Endothelial cell (in vitro differentiated cells): ENCODE measurements around the gene ZMIZ1. TPM values are rescaled to one million over a fixed set of nuclear protein-coding genes. Genes with fewer than 3 reads are reported as not detected.

Experiments
- DNase-seq: peaks from one replicate; pipeline ENCODE4 v3.0.0; 2021; ENCODE audit warnings: low spot score
- H3K27ac Mint-ChIP-seq: one replicate; pipeline ENCODE4 v1.8.0; 2021; ENCODE audit warnings: mixed read lengths, inconsistent platforms; ENCODE audit not compliant: unreplicated experiment
- H3K27me3 Mint-ChIP-seq: one replicate; pipeline ENCODE4 v1.8.0; 2021; ENCODE audit warnings: mild to moderate bottlenecking, moderate library complexity, mixed read lengths, inconsistent platforms; ENCODE audit not compliant: unreplicated experiment
- H3K36me3 Mint-ChIP-seq: one replicate; pipeline ENCODE4 v1.8.0; 2021; ENCODE audit warnings: mild to moderate bottlenecking, low read depth, mixed read lengths, inconsistent platforms; ENCODE audit not compliant: unreplicated experiment
- H3K4me1 Mint-ChIP-seq: one replicate; pipeline ENCODE4 v1.8.0; 2021; ENCODE audit warnings: mild to moderate bottlenecking, mixed read lengths, inconsistent platforms; ENCODE audit not compliant: unreplicated experiment
- H3K4me3 Mint-ChIP-seq: one replicate; pipeline ENCODE4 v1.8.0; 2021; ENCODE audit warnings: mild to moderate bottlenecking, mixed read lengths, inconsistent platforms; ENCODE audit not compliant: unreplicated experiment
- H3K9me3 Mint-ChIP-seq: one replicate; pipeline ENCODE4 v1.8.0; 2021; ENCODE audit warnings: mixed read lengths, inconsistent platforms; ENCODE audit not compliant: unreplicated experiment
- total RNA-seq: library from RNA; stranded (reverse); fragmentation: NEBNext Ultra II Directional; extraction: Animal tissue kit (Norgen Biotek cat#: 25700); gene quantifications from one replicate; pipeline ENCODE4 v1.2.1, GENCODE V29; 2021; ENCODE audit not compliant: unreplicated experiment
- TF ChIP-seq, protein P1 (sequence below): fragments of 200-600 bp; sonication (generic); IDR thresholded peaks from one replicate; pipeline ENCODE4 v1.5.0; 2021; ENCODE audit warnings: antibody characterized with exemption; ENCODE audit not compliant: unreplicated experiment

The ZMIZ1 gene
- total RNA-seq, 1 donor from 2014 or later, result 102 TPM

DNA sequence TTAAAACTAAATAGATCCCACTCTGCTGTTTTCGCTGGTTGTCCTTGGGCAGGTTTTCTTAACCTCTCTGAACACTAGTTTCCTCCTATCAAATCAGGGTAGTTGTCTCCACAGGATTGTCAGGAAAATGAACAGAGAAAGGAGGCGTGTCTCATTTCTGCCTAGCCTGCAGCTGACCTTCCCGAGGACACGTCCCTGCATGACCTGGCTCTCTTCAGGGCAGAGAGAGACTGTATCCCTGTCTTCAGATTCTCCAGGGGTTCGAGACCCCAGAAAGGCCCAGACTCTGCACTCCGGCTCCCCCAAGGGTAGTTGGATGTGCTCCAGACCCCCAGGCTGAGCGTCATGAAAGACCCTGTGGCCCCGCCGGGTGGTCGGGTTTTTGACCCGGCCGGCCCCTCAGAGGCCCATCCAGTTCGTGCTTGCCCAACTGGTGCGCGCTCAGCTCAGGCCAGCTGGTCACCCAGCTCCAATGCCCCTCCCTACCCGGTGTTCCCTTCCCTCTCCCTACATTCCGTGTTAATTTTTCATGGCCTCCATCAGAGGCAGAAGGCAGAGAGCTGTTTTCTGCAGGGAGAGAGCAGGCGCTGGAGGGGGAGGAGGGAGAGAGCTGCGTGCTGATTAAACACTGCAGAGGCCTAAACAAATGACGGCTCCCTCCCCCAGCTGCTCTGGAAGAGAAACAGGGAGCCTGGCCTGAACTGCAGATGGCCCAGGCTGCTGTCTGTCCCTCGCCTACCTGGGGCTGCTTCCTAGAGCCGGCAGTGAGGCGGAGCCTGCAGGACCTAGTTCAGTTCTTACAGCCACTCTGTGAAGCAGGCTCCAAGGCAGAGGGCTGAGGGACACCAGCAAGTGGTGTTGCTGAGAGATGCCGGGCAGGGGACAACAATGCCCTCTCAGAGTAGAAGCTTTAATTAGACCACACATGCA lies 192.3 kb downstream of the ZMIZ1 start:
- Mint-ChIP-seq H3K4me1 (peaks cover 38% of the 10 kb centered on the region), H3K4me3 (no peak overlapping the region), H3K27me3 (peaks cover 32% of the 10 kb centered on the region), H3K9me3 (no peaks in the 10 kb centered on the region), H3K36me3 (peaks cover 13% of the 10 kb centered on the region), H3K27ac (peak overlapping the region; percentile 72)
- DNase-seq, result no peak
- TF ChIP-seq, protein P1, sequence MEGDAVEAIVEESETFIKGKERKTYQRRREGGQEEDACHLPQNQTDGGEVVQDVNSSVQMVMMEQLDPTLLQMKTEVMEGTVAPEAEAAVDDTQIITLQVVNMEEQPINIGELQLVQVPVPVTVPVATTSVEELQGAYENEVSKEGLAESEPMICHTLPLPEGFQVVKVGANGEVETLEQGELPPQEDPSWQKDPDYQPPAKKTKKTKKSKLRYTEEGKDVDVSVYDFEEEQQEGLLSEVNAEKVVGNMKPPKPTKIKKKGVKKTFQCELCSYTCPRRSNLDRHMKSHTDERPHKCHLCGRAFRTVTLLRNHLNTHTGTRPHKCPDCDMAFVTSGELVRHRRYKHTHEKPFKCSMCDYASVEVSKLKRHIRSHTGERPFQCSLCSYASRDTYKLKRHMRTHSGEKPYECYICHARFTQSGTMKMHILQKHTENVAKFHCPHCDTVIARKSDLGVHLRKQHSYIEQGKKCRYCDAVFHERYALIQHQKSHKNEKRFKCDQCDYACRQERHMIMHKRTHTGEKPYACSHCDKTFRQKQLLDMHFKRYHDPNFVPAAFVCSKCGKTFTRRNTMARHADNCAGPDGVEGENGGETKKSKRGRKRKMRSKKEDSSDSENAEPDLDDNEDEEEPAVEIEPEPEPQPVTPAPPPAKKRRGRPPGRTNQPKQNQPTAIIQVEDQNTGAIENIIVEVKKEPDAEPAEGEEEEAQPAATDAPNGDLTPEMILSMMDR, result no peak

DNA sequence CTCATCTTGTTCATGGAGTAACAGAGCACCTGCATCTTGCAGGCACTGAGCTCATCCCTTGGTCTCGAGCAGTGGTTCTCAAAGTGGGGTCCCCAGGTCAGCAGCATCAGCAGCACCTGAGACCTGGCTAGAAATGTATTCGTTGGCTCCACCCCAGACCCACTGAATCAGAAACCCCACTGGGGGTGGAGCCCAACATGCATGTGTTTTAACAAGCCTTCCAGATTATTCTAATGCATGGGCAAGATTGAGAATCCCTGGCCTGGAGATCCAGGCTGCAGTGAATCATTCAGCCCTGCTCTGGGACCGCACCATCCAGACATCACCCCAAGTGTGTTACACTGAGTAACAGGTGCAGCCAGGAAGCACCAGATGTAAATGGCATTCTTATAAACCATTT lies 193.4 kb downstream of the ZMIZ1 start:
- DNase-seq, result no peak
- no peaks in the 10 kb centered on the region for H3K9me3 Mint-ChIP-seq
- H3K27me3 Mint-ChIP-seq, result peaks cover 28% of the 10 kb centered on the region
- no peak overlapping the region for H3K27ac Mint-ChIP-seq
- H3K36me3 Mint-ChIP-seq, result peaks cover 13% of the 10 kb centered on the region
- peaks cover 47% of the 10 kb centered on the region for H3K4me1 Mint-ChIP-seq
- no peak overlapping the region for H3K4me3 Mint-ChIP-seq
- TF ChIP-seq, protein P1, result no peak

DNA sequence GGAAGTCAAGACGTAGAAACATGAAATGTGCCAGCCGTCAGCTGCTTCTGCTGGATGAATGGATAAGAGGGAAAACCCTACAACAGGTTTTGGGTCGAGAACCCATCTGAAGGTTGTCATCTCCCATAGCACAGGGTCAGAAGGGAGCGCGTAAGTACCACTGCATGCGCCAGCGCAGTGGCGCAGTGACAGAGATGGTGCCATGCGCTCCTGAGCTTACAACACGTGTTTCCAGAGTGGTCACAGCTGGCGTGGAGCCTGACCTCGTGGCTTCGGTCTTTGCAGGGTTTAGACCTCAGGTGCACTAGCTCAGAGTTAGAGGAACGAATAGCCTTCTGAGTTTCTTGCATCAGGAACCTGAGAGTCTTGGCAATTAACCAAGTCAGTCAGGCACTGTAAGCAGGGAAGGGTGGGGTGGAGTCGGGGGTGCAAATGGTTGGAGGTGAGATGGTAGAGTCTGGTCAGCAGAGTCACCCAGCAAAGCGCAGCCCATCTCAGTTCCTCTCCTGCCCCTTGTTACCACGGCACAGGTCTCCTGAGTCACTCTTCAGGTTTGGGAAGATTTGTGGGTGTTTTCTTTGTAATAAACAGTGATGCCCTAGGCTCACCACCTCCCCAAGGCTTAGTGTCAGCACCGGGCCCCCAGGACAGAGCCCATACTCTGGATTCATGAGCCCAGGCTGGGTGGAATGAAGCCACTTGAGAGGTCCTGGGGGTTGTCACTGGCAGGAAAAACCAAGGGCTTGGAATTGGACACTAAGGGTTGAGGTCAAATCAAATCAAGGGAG lies 194.4 kb downstream of the ZMIZ1 start:
- H3K36me3 Mint-ChIP-seq, result peaks cover 13% of the 10 kb centered on the region
- peaks cover 48% of the 10 kb centered on the region for H3K4me1 Mint-ChIP-seq
- no peak overlapping the region for H3K4me3 Mint-ChIP-seq
- H3K9me3 Mint-ChIP-seq, result no peaks in the 10 kb centered on the region
- TF ChIP-seq, protein P1, result no peak
- H3K27ac Mint-ChIP-seq, result peak overlapping the region; percentile 30
- no peak for DNase-seq
- peaks cover 27% of the 10 kb centered on the region for H3K27me3 Mint-ChIP-seq

DNA sequence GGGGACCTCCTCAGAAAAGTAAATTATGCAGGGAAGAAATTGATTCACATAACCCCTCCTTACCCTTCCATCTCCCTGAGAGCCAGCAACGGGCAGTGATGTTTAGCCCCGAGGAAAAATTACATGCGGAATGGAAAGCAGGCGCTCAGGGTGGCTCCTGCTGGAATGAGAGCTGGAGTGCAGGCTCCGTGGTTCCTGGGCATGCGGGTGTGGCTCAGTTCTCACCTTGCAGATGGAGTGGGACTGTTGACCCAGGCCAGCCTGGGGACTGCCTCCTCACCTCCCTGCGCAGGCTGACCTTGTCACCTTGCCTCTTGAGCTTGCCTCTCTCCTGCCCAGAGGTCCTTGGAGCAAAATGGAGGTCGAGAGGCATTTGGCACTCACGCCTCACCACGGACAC lies 195.2 kb downstream of the ZMIZ1 start:
- Mint-ChIP-seq H3K4me3 (no peak overlapping the region), H3K27me3 (peaks cover 27% of the 10 kb centered on the region), H3K4me1 (peaks cover 55% of the 10 kb centered on the region), H3K9me3 (no peaks in the 10 kb centered on the region), H3K36me3 (peaks cover 18% of the 10 kb centered on the region), H3K27ac (peak overlapping the region; percentile 30)
- no peak for DNase-seq
- TF ChIP-seq, protein P1, result no peak

DNA sequence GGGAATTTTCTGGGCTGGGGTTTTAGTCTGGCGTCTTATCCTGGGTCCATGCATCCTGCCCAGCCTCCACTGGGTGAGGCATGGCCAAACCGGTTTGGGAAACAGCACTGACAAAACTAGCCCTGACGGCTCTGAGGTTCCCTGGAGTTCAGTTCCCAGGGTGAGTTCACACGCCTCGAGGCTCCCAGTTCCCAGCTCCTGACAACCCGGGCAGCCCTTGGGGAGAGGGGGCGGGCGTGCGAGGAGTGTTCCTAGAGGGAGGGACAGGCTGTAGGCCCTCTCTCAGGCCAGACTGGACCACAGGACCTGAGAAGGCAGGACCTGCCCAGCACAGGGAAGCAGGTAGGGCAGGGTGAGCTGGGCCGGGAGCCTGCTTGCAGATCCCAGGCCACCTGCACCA lies 196.2 kb downstream of the ZMIZ1 start:
- Mint-ChIP-seq H3K4me1 (peaks cover 57% of the 10 kb centered on the region), H3K36me3 (peaks cover 22% of the 10 kb centered on the region), H3K27me3 (peaks cover 27% of the 10 kb centered on the region), H3K9me3 (no peaks in the 10 kb centered on the region), H3K4me3 (no peak overlapping the region), H3K27ac (no peak overlapping the region)
- TF ChIP-seq, protein P1, result no peak
- DNase-seq, result no peak
